GM10248 (cell line): ENCODE data around the gene FAM81B.

Experiments used
- CTCF ChIA-PET: fragments of 300-600 bp; sonication (Branson Sonifier 250); formaldehyde crosslinking; extraction: SDS; loops from one replicate; lab custom pipeline; 2021; ENCODE audit warnings: antibody characterized with exemption; lab: Yijun Ruan, JAX
- POLR2A ChIA-PET: fragments of 350-650 bp; sonication (Branson Sonifier 250); formaldehyde crosslinking; extraction: SDS; loops from one replicate; lab custom pipeline; 2020; ENCODE audit warnings: antibody characterized with exemption; lab: Yijun Ruan, JAX
- DNase-seq: peaks from one replicate; pipeline ENCODE4 v3.0.0; 2012; ENCODE audit errors: extremely low spot score
- TF ChIP-seq, protein P1 (sequence below): IDR thresholded peaks from 2 replicates; pipeline ENCODE4 v1.5.1; 2012; ENCODE audit warnings: mild to moderate bottlenecking, low read depth; ENCODE audit errors: extremely low read depth, missing control alignments, control extremely low read depth

FAM81B gene

GRCh38 chr5:95447961-95448360, 56.8 kb downstream of the FAM81B start:
- CTCF ChIA-PET = interaction anchor here (1.6 kb wide), 1 partner anchor 9 kb away, joined by 4 read pairs; no protein-coding TSS in a partner anchor
- POLR2A ChIA-PET = no interaction called here
- TF ChIP-seq, protein P1, sequence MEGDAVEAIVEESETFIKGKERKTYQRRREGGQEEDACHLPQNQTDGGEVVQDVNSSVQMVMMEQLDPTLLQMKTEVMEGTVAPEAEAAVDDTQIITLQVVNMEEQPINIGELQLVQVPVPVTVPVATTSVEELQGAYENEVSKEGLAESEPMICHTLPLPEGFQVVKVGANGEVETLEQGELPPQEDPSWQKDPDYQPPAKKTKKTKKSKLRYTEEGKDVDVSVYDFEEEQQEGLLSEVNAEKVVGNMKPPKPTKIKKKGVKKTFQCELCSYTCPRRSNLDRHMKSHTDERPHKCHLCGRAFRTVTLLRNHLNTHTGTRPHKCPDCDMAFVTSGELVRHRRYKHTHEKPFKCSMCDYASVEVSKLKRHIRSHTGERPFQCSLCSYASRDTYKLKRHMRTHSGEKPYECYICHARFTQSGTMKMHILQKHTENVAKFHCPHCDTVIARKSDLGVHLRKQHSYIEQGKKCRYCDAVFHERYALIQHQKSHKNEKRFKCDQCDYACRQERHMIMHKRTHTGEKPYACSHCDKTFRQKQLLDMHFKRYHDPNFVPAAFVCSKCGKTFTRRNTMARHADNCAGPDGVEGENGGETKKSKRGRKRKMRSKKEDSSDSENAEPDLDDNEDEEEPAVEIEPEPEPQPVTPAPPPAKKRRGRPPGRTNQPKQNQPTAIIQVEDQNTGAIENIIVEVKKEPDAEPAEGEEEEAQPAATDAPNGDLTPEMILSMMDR = no peak

DNA sequence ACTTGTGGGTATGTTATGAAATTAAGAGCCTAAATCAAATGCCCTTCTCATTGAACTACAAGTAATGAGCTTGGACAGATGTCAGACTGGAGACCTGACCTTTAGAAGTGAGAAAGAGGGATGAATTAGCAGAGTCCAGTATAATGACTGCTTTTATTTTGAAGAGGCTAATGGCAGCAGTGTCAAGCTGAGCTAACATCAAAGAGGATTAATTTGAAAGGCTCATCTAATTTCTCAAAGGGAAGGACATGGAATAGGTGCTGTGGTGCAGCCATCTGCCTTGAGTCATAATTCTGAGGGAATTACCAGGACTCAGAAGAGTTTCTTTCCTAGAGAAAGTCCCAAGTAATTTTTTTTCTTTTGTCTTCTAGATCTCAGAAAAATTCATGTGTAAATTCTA, 57.6 kb downstream of the FAM81B start:
- ChIA-PET POLR2A (interaction anchor here (0.7 kb wide), 1 partner anchor 11 kb away, joined by 7 read pairs; no protein-coding TSS in a partner anchor), CTCF (interaction anchor here (1.6 kb wide), 1 partner anchor 8 kb away, joined by 4 read pairs; no protein-coding TSS in a partner anchor)
- DNase-seq = no peak

More at GRCh38 chr5:95447961-95448360, 56.8 kb downstream of the FAM81B start:
- DNase-seq = no peak

GRCh38 chr5:95449460-95449859, 58.3 kb downstream of the FAM81B start:
- TF ChIP-seq, protein P1 = no peak
- ChIA-PET CTCF (no interaction called here), POLR2A (no interaction called here)
- no peak for DNase-seq

More for the DNA sequence above, 57.6 kb downstream of the FAM81B start:
- TF ChIP-seq, protein P1 = no peak

DNA sequence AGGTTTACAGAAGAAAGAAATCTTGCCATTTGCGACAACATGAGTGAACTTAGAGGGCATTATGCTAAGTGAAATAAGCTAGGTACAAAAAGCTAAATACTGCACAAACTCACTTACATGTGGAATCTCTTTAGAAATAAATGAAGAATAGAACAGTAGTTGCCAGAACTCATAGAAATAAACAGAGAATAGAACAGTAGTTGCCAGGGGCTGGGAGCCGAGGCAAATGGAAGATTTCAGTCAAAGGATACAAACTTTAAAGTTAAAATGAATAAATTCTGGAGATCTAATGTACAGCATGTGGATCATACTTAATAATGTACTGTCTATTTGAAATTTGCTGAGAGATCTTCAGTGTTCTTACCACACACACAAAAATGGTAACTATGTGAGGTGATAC, 63.4 kb downstream of the FAM81B start:
- CTCF ChIA-PET = interaction anchor here (0.9 kb wide), 1 partner anchor 10 kb away, joined by 3 read pairs; no protein-coding TSS in a partner anchor
- TF ChIP-seq, protein P1 = no peak

DNA sequence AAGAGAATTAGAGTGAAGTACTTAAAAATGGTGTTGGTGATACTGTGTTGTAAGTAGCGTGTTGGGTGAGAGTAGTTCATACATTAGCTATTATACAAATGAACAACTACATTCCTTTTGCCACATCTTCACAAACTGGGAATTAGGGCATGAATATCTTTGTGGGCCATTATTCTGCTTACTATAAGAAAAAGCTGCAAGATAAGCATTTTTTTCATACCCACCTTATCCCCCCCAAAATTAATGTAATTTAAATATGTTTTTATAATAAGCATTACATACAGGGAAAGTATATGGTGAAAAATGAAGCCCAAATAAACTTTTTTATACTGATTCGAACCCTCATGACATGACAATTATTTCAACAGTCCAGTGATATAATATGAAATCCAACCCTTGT, 69.5 kb downstream of the FAM81B start:
- no peak for DNase-seq
- CTCF ChIA-PET = interaction anchor here (0.9 kb wide), 1 partner anchor 19 kb away, joined by 3 read pairs; no protein-coding TSS in a partner anchor
- TF ChIP-seq, protein P1 = no peak

More for the DNA sequence above, 63.4 kb downstream of the FAM81B start:
- POLR2A ChIA-PET = no interaction called here
- no peak for DNase-seq

DNA sequence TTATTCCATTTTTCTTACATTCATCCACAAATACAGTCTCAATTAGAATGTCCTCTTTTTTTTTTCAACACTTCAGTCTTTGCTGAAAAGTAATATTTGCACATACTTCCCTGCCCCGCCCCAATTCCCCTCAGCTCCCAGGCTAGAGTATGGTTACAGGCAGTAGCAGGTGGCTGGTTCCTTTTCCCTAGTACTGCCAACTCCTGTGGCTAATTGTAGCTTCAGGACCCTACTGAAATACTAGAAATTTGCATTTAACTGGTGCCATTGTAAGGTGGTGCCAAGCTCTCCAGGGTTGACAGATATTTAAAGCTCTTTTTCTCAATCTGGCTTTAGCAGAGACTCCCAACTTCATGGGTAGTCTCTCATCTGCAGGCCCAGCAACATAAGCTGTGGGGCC, 80.3 kb downstream of the FAM81B start:
- TF ChIP-seq, protein P1 = no peak
- DNase-seq = no peak
- POLR2A ChIA-PET = no interaction called here
- CTCF ChIA-PET = interaction anchor here (0.7 kb wide), 1 partner anchor 9 kb away, joined by 4 read pairs; no protein-coding TSS in a partner anchor

More for the DNA sequence above, 69.5 kb downstream of the FAM81B start:
- POLR2A ChIA-PET = no interaction called here
